ENCODE measurements around the gene RPS26.

Gene RPS26

GRCh38 chr12:56018356-56018755 lies 23.4 kb upstream of the RPS26 start:
- peaks cover 6% of the 10 kb centered on the region; the same call in 1 of the 2 replicates for H3K4me1 ChIP-seq (ENCODE audit: control insufficient read depth, low read length)
- H3K9me2 ChIP-seq (replicated peaks; ENCODE audit: control insufficient read depth, low read length) = no peaks in the 10 kb centered on the region
- no peak overlapping the region for H3K4me3 ChIP-seq (ENCODE audit: low read length)
- no peak overlapping the region for H3K4me2 ChIP-seq (ENCODE audit: low read length)
- H3K79me2 ChIP-seq (ENCODE audit: control insufficient read depth, low read length) = no peaks in the 10 kb centered on the region
- H3F3A ChIP-seq (ENCODE audit: control insufficient read depth, insufficient read depth) = no peaks in the 10 kb centered on the region
- H3K27ac ChIP-seq (ENCODE audit: low read depth, low read length) = no peak overlapping the region
- no peaks in the 10 kb centered on the region for H3K36me3 ChIP-seq (ENCODE audit: control insufficient read depth, low read length)
- no peak for TF ChIP-seq EZH2phosphoT487 (IDR thresholded peaks at IDR 0.05; ENCODE audit: borderline replicate concordance, low read length)
- no peak for TF ChIP-seq CTCF (IDR thresholded peaks at IDR 0.05; ENCODE audit: low read depth, low read length, poor library complexity, severe bottlenecking)
- no peaks in the 10 kb centered on the region for H4K20me1 ChIP-seq (ENCODE audit: control insufficient read depth, insufficient read depth, low read depth, low read length)
- H3K9me3 ChIP-seq (ENCODE audit: control insufficient read depth, insufficient read depth, low read length) = no peaks in the 10 kb centered on the region
- H3K27me3 ChIP-seq (ENCODE audit: control insufficient read depth, low read length) = no peaks in the 10 kb centered on the region

- Histone ChIP-seq H4K20me1 (ENCODE audit: control insufficient read depth, insufficient read depth, low read depth, low read length) (no peaks in the 10 kb centered on the region), H3K9me3 (ENCODE audit: control insufficient read depth, insufficient read depth, low read length) (no peaks in the 10 kb centered on the region), H3K27ac (ENCODE audit: low read depth, low read length) (no peak within 1 kb of the TSS), H3K4me1 (ENCODE audit: control insufficient read depth, low read length) (peaks cover 6% of the 10 kb centered on the region; the same call in 1 of the 2 replicates), H3F3A (ENCODE audit: control insufficient read depth, insufficient read depth) (no peaks in the 10 kb centered on the region), H3K27me3 (ENCODE audit: control insufficient read depth, low read length) (no peaks in the 10 kb centered on the region), H3K4me2 (ENCODE audit: low read length) (no peak within 1 kb of the TSS), H3K36me3 (ENCODE audit: control insufficient read depth, low read length) (no peaks in the 10 kb centered on the region), H3K9me2 (replicated peaks; ENCODE audit: control insufficient read depth, low read length) (no peaks in the 10 kb centered on the region), H3K79me2 (ENCODE audit: control insufficient read depth, low read length) (no peaks in the 10 kb centered on the region), H3K4me3 (ENCODE audit: low read length) (no peak within 1 kb of the TSS)
- no peak for TF ChIP-seq EZH2phosphoT487 (IDR thresholded peaks at IDR 0.05; ENCODE audit: borderline replicate concordance, low read length)
Observed at GRCh38 chr12:56020423-56021184, 21.1 kb upstream of the RPS26 start, which contains the start of gene IKZF4. Gene IKZF4 (plus strand): TSS chr12:56021043. CDS start chr12:56021494, 451 bp downstream.

GRCh38 chr12:56021889-56022497 lies 19.7 kb upstream of the RPS26 start:
- H3K9me3 ChIP-seq (ENCODE audit: control insufficient read depth, insufficient read depth, low read length) = no peaks in the 10 kb centered on the region
- no peaks in the 10 kb centered on the region for H3K36me3 ChIP-seq (ENCODE audit: control insufficient read depth, low read length)
- TF ChIP-seq CTCF (IDR thresholded peaks at IDR 0.05; ENCODE audit: low read depth, low read length, poor library complexity, severe bottlenecking) (no peak), EZH2phosphoT487 (IDR thresholded peaks at IDR 0.05; ENCODE audit: borderline replicate concordance, low read length) (no peak)
- no peaks in the 10 kb centered on the region for H4K20me1 ChIP-seq (ENCODE audit: control insufficient read depth, insufficient read depth, low read depth, low read length)
- H3F3A ChIP-seq (ENCODE audit: control insufficient read depth, insufficient read depth) = no peaks in the 10 kb centered on the region
- H3K4me1 ChIP-seq (ENCODE audit: control insufficient read depth, low read length) = peaks cover 6% of the 10 kb centered on the region; the same call in 1 of the 2 replicates
- H3K4me3 ChIP-seq (ENCODE audit: low read length) = no peak overlapping the region
- H3K27ac ChIP-seq (ENCODE audit: low read depth, low read length) = no peak overlapping the region
- H3K27me3 ChIP-seq (ENCODE audit: control insufficient read depth, low read length) = no peaks in the 10 kb centered on the region
- no peak overlapping the region for H3K4me2 ChIP-seq (ENCODE audit: low read length)
- H3K9me2 ChIP-seq (replicated peaks; ENCODE audit: control insufficient read depth, low read length) = no peaks in the 10 kb centered on the region
- H3K79me2 ChIP-seq (ENCODE audit: control insufficient read depth, low read length) = no peaks in the 10 kb centered on the region

All from DOHH2 (cell line).